ENCODE results near the gene MGAT5. TPM values are rescaled to one million over a fixed set of nuclear protein-coding genes. Genes with fewer than 3 reads are reported as not detected.

The MGAT5 gene
- total and polyA plus RNA-seq, 8 donors: 2.9 to 36.9 (median 19.6) TPM

DNA sequence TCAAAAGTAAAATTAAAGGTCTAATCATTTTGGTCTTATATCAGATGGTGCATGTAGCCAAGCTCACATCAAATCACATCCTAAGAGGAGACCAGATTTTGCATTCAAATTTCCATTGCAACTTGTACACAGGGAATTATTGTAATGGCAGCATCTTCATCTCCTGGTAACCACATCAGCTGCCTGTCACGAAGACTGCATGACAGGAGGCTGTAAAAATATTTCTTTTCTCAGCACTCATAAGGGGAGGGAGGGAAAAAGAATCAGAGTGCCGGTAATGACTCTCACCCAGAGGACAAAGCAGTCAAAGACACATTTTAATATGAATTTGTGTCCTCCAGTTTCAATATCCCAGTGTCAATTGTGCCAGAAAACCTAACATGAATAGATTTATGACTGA is 248.2 kb downstream of the MGAT5 start:
- Histone ChIP-seq H3K4me1 (peaks cover 0 to 4% (median 0%) of the 10 kb centered on the region in 3 donors), H3K27ac (no peak overlapping the region), H3K36me3 (no peaks in the 10 kb centered on the region), H3K4me3 (no peak overlapping the region), H3K27me3 (no peaks in the 10 kb centered on the region), H3K9me3 (no peaks in the 10 kb centered on the region)
- 53 to 58% methylated on average over 2 of the region's 2 CpGs for WGBS, 2 donors
- ATAC-seq: no peak
- no peak for FAIRE-seq
- intact Hi-C loops (cut with DNase I): no loop called here
- no peak for DNase-seq
- TF ChIP-seq, protein P1, sequence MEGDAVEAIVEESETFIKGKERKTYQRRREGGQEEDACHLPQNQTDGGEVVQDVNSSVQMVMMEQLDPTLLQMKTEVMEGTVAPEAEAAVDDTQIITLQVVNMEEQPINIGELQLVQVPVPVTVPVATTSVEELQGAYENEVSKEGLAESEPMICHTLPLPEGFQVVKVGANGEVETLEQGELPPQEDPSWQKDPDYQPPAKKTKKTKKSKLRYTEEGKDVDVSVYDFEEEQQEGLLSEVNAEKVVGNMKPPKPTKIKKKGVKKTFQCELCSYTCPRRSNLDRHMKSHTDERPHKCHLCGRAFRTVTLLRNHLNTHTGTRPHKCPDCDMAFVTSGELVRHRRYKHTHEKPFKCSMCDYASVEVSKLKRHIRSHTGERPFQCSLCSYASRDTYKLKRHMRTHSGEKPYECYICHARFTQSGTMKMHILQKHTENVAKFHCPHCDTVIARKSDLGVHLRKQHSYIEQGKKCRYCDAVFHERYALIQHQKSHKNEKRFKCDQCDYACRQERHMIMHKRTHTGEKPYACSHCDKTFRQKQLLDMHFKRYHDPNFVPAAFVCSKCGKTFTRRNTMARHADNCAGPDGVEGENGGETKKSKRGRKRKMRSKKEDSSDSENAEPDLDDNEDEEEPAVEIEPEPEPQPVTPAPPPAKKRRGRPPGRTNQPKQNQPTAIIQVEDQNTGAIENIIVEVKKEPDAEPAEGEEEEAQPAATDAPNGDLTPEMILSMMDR (IDR thresholded peaks at IDR 0.05): no peak

All from pancreas (tissue), 10 donors.